ENCODE measurements around the gene SEPTIN8.

DNA sequence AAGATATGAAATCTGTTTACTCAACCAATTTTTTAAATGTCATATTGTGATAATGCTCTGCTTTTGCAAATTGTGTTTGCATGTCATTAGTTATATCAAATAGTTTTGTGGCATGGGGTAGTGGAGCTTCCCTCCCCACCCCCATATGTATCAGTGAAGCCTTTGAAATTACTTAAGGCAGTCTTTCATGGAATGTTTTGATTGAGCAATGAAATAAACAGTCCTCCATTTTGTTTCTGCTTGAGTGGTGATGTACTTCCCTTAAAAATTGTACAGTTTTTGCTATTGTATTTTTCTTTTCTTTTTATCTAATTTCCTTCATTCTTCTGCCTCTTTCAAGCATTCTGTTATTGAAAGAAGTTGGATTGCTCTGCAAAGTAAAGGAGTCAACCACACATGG lies 39.5 kb upstream of the SEPTIN8 start:
- no peak for TF ChIP-seq POLR2A (IDR thresholded peaks at IDR 0.05)
- TF ChIP-seq, protein P1, sequence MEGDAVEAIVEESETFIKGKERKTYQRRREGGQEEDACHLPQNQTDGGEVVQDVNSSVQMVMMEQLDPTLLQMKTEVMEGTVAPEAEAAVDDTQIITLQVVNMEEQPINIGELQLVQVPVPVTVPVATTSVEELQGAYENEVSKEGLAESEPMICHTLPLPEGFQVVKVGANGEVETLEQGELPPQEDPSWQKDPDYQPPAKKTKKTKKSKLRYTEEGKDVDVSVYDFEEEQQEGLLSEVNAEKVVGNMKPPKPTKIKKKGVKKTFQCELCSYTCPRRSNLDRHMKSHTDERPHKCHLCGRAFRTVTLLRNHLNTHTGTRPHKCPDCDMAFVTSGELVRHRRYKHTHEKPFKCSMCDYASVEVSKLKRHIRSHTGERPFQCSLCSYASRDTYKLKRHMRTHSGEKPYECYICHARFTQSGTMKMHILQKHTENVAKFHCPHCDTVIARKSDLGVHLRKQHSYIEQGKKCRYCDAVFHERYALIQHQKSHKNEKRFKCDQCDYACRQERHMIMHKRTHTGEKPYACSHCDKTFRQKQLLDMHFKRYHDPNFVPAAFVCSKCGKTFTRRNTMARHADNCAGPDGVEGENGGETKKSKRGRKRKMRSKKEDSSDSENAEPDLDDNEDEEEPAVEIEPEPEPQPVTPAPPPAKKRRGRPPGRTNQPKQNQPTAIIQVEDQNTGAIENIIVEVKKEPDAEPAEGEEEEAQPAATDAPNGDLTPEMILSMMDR (IDR thresholded peaks at IDR 0.05), result no peak
- no peak for TF ChIP-seq EP300 (IDR thresholded peaks at IDR 0.05)
